GM19328 (cell line): ENCODE measurements around the gene RBM38.

Experiments used
- ATAC-seq: cut with Tn5 transposase; IDR thresholded peaks from one replicate; pipeline ENCODE4 v1.9.1; 2021; ENCODE audit warnings: mild to moderate bottlenecking, moderate library complexity; ENCODE audit not compliant: unreplicated experiment

RBM38 gene

GRCh38 chr20:57433657-57434389 is 42.6 kb downstream of the RBM38 start:
- no peak for ATAC-seq

GRCh38 chr20:57434390-57434700 is 43.1 kb downstream of the RBM38 start:
- ATAC-seq = no peak

DNA sequence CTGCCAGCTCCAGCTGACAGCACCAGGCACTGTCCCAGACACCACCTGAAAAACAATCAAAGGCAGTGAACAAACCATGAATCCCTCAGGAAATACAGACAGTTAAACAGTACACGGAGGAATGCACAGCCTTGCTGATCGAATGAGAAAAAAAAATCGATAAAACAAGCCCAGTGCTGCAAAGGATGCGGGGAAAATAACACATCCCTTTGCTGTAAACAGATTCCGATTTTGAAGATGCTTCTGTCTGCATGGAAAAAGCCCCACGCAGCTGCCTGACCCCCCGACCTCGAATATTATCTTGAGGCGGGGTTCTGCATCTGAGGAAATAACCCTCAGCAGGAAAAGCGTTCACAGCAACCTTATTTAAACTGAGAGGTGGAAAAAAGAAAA is 43.9 kb downstream of the RBM38 start:
- ATAC-seq = no peak

DNA sequence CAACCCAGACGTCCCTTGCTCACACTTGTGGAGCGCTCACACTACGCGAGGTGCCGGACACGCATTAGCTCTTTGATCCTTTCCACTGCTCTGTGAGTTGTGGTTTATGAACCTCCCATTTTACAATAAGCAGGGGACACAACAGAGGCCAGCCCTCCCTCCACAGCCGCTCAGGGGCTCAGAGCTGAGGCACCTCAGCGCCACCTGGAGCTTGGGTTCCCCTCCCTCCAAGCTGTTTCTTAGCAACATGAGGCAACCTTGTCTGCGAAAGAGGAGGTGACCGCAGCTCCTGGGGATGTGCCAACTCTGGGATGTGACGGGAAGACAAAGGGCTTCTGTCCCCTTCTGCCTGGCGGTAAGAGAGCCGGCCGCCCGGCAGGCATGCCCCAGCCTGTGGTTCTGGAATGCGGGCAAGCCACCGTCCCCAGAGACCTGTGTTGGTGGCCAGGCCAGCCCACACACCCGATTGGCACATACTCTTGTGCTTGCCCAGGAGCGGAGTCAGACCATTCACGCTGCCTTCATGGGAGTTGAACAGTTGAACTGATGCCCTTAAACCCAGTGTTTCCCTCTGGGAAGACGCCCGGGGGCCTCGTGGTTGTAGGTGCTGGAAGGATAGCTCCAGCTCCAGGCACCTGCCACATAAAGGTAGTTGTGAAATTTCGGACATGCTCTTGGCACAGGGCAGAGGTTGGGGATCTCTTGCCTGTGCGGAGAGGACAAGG is 44.5 kb downstream of the RBM38 start:
- ATAC-seq = no peak

- no peak for ATAC-seq
Measured at GRCh38 chr20:57436223-57436545, 45.0 kb downstream of the RBM38 start.

GRCh38 chr20:57437267-57437666 is 46.1 kb downstream of the RBM38 start:
- ATAC-seq = no peak

DNA sequence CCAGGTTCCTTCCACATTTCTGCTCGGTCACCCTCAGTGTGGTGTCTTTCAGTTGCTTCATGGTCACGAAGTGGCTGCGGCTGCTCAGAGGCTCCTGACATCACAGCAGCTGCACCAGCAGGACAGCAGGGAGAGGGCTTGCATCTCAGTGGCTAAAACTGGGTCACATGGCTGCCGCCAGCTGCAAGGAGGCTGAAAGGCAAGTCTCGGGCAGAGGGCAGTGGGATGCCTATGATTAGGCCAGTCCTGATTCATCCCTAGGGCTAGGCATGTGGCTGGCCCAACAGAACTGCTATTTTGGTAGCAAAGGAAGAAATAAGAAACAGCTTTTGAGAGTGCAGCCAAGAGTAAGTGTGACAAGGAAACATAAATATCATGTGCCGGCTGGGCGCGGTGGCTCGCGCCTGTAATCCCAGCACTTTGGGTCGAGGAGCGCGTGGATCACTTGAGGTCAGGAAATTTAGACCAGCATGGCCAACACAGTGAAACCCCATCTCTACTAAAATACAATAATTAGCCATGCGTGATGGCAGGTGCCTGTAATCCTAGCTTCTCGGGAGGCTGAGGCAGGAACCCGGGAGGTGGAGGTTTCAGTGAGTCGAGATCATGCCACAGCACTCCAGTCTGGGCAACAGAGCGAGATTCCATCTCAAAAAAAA is 46.6 kb downstream of the RBM38 start:
- no peak for ATAC-seq

DNA sequence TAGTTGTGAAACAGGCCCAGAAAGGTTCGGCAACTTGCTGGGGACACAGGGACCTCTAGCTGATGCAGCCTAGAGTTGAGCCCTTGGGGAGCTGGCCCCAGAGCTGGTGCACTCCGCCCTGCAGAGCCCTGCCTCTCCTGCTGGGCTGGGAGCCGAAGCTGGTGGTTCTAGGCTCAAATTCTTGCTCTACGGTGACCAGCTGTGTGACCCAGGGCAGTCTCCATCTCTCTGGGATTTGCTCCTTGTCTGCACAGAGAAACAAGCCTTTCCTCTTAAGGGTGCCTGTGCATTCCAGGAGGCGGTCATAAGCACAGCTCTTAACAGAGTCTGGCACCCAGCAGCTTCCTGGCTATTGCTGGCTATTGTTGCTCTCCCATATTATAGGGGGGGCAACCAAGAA is 47.4 kb downstream of the RBM38 start:
- no peak for ATAC-seq

DNA sequence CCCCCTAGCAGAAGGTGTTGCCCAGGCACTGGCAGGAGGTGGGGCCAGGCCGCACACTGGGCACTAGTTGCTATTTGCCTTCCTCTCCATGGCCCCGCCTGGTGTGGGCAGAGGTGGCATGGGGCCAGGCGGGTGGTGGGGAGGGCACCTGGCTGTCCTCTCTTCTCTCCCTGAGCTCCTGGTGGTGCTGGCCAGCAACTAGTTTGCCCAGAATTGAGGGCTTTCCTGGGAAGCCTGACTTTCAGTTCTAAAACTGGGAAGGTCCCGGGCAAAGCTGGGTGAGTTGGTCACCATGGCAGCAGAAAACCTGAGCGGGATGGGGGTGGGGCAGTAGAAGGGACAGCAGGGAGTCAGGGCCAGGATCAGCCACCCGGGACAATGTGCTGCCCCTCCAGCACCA is 48.2 kb downstream of the RBM38 start:
- ATAC-seq = no peak

DNA sequence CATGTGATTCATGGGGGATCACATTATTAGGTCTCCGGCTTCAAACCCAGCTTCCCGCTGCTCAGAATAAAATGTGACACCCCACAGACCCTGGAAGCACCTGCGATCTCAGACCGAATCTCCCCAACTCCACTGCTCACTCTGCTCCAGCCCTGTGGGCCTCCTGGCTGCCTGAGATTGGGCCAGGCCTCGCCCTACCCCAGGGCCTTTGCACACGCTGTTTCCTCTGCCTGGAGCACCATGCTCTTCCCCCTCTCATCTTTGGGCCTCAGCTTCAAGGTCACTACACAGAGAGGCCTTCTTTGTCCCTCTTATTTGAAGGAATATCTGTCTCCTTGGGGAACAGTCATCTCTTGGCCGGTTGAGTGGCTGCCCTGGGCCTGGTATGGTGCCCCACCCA is 48.8 kb downstream of the RBM38 start:
- no peak for ATAC-seq

GRCh38 chr20:57440678-57441509 is 49.7 kb downstream of the RBM38 start:
- no peak for ATAC-seq

GRCh38 chr20:57441510-57442154 is 50.4 kb downstream of the RBM38 start:
- no peak for ATAC-seq

DNA sequence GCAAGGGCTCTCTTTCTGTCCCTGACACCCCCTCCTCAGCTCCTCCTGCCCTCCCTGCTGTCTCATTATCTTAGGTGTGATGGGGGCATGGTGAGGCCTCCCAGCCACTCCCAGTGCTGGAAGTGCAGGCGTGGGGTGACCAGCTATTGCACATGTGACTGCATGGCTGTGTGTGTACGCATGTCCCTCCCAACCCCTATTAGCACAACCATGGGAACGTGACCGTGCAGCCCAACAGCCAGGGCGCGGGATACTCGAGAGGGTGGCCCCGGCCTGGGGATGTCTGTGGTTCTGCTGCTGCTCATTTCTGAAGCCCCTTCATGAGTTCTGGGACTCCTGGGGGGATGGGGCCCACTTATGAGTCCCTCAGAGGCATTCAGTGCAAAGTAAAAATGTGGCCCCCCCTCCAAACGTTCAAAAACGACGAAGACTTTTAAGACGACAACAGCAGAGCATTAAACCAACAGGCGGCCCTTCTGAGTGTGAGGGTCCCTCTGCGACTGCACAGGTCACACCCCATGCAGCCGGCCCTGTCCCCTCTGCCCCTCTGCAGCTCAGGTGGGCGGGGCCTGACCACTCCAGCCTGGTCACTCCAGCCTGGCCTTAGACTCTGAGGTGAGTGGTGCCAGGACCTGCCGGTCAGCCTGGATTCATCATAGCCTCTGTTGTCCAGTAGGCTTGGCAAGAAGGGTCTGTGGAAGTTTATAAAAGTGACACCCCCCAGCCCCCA is 51.1 kb downstream of the RBM38 start:
- no peak for ATAC-seq

GRCh38 chr20:57442888-57443239 is 51.7 kb downstream of the RBM38 start:
- ATAC-seq = no peak

DNA sequence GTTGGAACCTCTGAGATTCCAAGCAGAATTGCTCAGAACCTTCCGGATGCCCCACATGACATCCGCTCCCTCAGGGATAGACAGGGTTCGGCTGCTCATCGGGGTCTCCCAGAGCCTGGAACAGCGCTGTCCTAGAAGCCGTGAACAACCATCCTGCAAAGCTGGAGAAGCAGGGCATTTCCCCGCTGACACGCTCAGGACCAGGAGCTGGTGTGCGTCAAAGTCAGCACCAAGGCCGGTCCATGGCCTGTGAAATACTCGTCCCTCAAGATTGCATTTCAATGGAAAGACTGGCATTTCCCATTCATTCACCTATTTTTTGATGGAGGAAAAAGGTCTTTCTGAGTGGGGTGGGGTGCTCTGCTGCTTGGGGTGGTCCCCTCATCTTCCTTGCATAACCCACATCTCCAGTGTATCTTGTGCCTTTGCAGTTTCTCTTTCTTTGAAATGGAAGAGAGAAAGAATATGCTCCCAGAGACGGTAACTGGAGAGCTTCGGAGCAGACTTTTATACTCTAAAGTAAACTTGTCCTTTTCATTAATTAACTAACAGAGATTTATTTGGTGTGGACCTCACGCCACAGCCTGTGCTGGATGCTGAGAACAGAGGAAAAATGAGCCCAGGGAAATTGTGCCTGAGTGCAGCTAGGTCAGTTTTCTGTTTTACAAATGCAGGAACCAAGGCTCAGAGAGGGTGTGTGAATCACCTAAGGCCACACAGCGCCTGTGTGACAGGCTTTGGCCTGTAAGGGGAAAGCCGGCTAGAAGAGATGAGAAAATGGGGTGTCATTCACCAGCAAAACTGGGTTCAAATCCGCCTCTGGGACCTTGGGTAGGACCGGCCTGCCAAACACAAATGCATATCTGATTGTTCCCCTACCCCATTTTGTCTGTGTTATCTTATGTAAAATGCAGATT is 52.4 kb downstream of the RBM38 start:
- ATAC-seq = no peak

- no peak for ATAC-seq
Measured at GRCh38 chr20:57444394-57445048, 53.3 kb downstream of the RBM38 start.

DNA sequence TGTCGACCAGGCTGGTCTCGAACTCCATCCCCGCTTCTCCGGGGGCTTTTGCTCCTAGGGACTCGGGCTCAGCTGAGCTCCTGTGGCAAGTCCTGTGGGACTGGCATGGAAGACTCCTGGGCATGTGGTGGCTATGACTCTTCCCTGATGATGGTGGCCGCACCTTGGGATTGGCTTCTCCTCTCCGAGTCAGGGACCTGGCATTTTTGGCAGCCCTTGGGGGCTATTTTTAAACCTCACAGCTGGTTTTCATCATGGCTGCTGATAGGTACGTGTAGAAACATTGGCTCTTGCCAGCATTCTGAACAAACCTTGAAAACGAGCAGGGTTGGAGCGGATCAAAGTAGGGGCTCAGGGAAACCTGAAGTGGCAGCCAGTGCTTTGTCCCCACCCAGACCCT is 54.1 kb downstream of the RBM38 start:
- ATAC-seq = no peak

- ATAC-seq = no peak
Measured at GRCh38 chr20:57445774-57446173, 54.6 kb downstream of the RBM38 start.
